DMS114 treated with DMSO at 0.1 percent for 48 hours (cell line): ENCODE results near the gene TLX2.

Experiments used
- DNase-seq: peaks from one replicate; lab custom pipeline; 2025; ENCODE audit not compliant: unreplicated experiment; lab: John Stamatoyannopoulos, UW

TLX2 gene

DNA sequence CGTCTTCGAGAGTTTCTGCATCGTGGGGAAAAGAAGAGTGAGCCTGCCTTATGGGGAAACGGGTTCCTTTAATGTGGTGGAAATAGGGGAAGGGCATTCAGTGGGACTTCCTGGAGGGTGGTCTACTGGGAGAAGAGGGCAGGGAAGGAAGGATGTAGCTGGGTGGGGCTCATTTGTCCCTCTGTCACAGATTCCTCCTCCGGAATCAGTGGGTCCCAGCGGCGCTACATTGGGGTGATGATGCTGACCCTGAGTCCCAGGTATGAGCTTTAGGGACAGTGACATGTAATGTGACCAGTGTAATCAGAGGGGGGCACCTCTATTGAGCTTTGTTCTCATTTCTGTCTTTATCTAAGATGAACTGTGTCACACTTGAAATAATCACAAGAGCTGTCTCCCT, 17.4 kb downstream of the TLX2 start:
- no peak for DNase-seq

DNA sequence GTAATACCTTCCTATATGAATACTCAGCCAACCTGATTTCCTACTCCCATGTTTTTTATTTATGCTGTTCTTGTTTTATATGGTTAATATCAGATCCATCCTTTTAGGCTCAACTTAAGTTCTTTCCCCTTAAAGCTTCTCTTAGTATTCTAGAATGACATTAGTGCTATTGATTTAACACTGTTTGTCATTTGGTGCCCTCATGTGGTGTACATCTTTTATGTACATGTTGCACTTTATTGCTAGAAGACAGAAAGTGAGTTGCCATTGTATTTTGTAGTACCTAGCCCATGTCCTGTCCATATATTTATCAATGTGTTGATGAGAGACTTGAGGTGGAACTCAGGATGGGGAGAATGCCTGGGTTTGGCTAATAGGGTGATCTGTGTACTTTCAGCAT, 18.0 kb downstream of the TLX2 start:
- DNase-seq, result peak; percentile 70

DNA sequence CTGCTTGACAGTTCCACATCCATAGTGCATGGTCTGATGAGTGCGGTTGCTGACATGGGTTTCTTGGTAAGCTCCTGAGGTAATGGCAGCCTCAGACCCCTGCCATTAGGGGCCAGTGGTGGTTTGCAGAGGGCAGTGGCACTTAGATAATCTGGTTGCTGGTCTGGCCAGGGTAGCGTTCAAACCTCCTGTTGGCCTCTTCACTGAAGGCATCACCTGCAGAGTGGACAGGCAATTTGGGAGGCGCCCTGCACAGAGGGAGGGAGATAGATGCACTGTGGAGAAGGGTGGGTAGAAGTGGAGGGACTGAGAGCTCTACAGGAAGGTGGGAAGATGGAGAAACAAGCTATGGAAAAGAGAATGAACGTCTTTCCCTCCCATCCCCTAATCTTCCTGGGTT, 19.2 kb downstream of the TLX2 start:
- no peak for DNase-seq

DNA sequence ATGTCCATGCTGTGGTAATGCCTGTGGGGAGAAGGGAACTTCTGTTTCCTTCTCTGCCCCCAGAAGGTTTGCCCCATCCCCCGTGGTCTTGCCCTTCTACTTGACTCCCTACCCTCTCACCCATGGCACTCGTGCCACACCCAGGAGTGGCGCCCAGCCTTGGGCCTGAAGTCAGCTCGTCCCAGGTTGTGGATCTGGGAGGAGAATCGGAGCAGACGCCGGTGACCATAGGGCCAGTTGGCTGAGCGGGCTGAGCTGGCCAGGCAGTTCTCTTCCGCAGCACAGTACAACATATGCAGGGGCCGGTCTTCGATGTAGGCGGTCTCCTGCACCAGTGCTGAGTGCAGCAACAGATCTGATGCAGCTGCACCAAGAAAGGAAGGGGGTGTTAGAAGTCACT, 20.2 kb downstream of the TLX2 start:
- no peak for DNase-seq

DNA sequence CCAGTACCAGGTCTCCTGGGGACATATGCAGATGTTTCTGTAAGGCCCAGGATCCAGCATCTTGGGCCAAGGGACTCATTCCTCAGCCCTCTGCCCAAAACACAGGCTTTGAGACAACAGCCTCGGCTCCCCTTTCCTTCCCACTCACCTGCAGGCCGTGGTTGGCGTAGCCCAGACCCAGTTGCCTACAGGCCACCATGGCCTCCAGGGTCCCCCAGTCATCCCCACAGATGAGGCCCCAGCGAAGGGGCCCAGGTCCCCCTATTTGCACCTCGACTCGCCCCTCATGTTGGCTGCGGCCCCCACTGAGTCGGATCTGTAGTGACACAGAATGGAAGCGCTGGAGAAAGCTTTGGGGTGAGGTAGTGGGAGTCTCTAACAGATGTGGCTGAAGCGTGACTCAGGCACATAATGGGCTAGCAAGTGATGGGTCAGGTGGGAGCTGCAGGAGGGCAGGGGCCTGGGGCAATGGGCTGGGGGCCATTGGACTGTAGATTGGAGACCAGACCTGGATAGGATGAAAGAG, 21.3 kb downstream of the TLX2 start:
- DNase-seq, result no peak

DNA sequence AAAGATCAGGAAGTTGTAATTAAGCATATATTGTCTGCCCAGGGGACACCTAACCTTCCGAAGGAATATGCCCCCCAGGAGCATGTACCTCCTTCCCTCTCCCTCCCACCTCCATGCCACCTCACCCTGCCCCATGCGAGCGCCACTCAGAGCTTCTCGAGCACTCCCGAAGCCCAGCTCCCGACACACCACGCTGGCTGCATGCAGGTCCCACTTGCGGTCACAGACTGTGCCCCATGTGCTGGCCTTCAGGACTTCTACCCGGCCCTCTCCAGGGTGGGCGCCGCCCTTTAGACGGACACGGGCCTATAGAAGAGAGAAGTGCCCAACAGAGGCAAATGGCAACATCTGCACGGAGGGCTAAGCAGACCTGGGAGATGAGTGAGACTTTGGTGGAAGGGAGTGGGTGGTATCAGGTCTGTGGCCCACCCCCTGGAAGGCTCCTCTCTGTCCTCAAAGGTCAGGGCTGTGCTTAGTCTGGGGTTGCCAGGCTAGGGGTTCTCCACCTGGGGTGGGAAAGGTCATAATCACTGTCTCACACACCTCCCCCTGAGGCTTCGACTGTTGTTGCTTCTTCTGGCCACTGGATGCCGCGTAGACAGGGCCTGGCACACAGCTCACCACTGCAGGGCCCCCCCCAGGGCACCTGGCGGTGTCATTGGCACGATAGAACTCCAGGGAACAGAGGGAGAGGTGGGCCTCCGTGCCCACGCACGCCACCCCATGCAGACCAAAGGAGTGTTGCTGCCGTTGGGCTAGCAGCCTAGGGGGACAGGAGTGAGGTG, 22.1 kb downstream of the TLX2 start:
- DNase-seq, result no peak

DNA sequence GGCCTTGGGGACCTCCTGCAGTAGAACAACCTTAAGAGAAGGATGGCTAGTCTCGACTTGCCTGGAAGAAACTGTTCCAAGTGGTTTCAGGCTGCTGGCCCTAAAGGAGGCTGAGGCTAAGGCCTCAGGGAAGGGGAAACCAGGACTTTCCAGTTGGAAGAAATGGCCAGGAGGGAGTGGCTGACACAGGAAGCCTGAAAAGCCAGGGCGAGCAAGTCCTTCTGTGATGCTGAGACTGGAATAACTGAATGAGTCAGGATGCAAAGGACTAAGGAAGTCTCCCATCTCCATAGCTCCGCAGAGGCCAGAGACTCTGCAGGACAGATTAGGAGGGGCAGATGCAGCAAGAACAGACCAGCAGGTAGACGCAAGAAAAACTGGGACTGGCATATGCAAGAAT, 22.9 kb downstream of the TLX2 start:
- DNase-seq, result no peak

DNA sequence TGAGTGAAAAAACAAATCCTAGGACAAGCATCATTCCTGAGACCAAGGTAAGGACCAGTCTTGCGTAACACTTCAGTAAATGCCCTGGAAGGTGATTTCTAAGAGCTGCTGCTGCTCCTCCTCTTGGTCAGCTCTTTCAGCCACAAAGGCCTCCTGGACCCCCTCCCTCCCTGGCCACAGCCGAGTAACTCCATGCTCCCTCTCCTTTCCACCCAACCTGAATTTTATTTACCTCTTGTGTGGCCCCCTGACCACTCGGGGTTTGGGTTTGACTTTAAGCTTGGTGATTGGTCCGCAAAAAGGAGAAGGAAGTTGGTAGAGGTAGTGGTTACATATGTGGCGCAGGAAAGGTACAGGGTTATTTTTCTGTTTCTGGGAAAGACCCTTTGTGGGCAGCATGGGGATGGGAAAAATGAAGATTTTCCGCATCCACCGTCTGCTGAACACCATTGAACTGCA, 24.7 kb downstream of the TLX2 start:
- no peak for DNase-seq

DNA sequence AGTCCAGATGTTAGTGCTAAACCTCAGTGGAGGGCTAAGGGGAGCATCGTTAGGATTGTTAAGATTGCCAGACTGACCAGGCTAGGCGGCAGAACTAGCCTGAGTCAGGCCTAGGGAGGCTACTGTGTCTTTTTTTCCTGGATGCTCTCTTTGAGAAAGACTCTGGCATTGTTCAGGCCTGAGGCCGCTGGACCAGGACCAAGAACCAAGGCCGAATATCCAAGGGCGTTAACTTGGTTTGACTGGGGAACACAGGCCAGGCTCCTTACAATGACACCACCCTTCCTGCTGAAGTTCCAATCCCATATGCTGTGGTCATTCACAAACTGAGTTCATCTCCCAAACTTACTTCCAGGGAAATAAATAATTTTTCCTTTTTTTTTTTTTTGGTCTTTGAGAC, 26.0 kb downstream of the TLX2 start:
- DNase-seq, result no peak

DNA sequence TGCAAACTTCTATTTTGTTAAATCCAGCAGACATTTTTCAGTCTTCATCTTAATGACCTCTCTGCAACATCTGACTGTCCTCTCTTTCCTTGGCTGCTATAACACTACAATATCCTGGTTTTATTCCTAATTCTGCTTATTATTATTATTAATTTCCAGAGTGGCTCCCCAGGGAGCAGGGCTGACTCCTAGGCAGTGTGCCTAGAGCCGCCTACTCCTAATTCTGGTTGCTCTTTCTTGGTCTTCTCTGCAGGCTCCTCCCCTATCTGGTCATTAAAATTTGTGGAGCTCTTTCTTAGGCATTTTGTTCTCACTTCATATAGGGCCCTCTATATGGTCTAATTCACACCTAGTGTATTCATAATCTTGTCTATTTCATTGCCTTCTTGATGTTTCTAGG, 28.7 kb downstream of the TLX2 start:
- no peak for DNase-seq

DNA sequence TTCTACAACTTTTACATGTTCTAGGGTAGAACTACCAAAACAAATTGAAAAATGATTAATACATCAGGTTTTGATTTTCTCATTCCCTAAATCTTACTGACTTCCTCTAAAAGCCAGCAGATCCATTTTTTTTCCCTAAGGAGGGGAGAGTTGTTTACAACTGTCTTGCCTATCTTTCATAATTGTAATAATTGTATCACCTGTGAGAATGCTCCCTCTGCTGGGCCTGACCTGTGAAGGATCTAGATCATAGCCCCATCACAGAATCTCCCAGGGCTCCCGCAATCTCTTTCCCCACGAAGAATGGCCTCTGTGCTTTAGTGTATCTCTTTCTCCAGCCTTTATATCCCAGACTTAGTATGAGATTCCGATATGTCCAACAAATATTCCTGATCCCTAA, 30.4 kb downstream of the TLX2 start:
- DNase-seq, result no peak

DNA sequence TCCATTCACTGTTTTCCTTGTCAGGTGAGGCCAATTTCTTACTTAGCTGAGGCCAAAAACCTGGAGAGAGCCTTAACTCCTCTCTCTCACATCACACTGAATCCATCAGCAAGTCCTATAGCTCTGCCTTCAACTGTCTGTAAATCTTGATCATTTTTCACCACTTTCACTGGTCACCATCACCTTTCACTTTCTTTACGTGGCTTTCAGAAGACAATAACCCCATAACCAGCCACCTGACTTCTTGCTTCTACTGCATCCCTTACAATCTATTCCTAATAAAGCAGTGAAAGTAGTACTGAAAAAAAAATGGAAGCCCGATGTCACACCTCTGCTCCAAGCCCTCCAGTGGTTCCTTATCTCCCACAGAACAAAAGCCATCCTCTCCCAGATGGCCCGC, 31.8 kb downstream of the TLX2 start:
- DNase-seq, result no peak

DNA sequence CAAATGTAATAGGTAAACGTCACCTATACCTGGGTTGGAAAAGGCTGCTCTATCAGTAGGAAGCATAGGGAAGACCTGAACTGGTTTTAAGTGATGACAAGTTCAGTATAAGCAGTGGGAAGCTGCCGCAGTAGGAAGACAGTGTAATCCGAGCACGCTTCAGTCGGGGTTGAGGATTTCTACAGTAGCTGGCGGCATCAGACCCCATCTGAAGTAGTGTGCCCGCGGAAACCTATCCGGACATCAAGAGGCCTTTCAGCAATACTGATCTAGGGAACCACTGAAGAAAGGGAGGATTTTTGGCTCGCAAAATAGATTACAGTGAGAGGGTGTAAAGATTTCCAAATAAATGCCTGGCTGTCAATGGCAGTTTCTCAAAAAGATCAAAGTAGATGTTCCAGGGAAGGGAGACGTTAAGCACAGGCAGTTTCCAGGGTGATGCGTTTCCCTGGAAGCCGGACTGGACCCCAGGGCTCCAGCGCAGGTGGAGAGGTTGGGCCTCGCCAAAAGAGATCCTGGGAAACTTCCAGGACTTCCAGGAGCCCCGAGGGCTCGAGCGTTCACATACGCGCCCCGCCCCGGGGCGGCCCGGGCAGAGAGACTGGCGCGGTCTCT, 34.1 kb downstream of the TLX2 start:
- no peak for DNase-seq

DNA sequence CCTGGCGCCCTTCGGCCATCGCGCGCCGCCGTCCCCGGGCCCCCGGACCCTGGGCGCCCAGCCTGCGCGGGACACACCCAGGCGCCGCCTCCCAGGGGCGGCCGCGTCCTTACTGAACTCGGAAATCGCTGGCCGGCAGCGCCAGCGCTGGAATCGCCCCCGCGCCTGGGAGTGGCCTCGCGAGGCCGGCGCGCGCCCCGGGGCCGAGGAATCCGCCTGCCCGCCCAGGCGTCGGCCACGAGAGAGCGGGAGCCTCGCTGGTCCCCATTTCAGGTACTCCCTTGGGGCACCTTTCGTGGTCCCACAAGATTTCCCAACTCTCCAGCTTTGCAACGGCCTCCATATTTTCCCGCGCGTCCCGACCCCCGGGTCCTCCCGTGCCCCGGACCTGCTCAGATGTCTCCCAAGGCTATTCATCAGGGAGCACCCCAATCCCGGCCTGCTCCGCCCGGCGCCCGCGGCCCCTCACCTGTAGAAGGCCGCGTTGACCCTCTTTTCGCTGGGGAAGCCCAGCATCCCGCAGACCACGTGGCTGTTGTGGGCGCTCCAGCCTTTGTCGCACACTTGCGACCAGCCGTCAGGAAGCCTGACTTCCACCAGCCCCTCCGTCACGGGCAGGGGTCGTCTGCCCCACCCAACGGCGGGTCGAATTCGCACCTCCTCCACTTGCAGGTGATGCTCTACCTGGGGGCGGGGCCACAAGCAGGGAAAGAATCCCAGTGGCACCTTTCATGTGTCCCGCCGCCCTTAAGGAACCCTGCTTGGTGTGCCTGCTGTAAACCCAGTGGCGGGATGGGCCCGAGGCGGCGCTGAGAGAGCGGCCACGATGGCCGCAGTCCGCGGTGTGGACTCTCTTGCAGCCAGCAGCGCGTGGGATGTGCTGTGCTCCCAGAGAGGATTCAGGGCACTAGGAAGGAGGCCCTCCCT, 34.9 kb downstream of the TLX2 start:
- DNase-seq, result peak; percentile 48

DNA sequence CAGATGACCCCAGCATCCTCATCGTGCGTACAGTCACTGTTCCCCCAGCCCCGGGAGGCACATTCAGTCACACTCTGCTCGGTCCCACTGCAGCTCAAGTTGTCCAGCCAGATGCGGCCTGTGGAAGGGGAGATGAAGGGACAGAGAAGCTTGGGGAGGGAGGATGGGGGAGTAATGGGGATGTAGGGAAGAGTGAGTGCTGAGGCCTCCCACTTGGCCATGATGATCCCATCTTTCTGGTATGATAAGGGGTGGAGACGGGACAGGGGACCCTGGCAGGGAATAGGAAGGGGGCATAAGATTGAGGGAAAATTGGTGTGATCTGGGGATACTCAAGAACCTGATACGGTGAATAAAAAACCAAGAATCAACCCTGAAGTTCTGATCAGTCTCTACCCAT, 36.0 kb downstream of the TLX2 start:
- DNase-seq, result no peak

DNA sequence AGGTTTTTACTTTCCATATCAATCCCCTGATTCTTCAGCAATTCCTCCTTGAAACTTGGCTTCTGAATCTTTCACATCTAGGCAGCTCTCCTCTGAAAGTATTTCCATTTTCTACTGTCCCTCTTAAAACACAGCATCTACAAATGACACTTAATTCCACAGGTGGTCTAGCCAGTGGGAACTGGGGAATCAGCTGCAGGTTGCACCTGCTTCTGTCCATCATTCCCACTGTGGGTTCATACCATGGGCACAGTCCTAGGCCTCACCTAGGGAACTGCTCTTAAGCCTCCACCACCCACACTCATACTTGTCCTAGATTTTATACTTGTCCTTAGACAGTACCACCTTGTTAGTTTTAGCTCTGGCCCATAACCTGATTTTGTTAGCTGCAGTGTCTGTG, 37.3 kb downstream of the TLX2 start:
- DNase-seq, result no peak

DNA sequence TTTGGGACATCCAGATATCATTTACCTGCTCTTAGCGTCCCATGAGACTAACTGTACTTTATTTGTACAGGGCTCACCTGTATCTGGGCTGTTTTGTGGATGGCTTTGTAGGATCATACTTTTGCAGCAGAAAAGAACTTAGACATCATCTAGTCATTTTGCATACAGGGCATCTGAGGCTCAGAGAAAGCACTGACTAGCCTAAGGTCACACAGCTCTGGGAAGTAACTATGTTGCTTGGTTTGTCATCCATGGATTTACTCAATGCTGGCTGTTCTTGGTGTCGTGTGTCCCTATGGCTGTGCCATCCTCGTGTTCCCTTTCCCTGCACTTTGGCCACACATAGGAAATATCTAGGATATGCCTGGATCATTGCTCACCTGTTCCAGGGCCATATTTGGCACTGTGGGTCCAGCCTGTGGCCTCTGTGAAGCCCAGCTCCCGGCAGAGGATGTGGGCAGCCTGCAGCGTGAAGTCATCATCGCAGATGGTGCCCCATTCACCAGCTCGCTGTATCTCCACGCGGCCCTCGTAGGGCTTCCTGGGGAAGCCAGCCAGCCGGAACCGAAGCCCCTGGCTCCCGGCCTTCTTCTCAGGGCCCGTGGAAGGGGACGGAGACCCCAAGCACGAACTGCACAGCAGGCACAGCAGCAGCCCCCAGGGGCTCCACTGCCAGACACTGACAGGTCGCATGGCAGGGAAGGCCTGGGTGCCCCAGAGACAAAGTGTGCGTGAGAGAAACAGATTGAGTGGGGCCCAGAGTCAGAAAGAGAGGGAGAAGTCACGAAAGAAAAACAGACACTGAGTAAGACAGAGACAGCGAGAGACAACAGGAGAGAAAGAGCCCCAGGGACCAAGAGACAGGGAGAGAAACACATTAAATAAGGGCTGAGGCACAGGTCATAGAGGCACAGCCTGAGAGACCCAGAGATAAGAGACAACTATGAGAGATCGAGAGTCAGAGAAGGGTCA, 38.0 kb downstream of the TLX2 start:
- DNase-seq, result no peak

DNA sequence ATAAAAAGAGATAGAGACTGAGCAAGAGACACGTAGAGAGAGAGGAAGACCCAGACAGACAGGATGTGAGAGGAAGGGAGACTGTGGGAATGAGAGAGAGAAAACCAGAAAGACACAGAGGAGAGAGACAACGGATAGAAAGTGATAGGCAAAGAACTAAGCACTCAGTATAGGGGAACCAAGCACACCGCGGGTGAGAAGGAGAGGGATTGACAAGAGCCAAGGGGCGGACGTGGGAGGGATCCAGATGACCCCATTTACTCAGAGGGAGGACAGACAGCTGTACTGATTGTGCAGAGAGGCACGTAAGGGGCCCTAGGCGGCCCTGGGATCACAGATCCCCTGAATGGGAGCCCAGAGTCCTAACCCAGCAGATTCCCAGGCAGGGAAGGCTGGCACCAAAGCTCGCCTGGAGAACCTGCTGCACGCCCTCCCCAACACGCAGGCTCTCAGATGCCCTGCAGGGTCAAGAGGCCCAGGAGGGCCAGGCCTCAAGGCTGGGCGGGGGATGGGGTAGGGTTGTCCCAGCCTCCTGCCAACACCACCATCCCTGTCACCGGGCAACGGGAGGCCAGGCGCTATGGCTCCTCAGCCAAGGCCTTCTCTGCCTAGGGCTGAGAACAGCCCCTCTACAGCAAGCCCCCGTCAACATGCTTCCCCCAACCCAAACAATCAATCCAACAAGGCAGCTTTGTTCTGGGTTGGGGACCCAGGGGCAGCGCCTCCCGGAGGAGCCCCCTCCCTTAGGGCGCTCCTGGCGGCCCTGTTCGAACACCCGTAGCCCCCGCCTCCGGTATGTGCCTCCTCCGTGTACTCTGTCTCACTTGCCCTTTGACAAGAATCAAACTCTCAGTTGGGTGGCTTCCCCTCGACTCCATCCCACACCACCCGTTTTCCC, 38.9 kb downstream of the TLX2 start:
- no peak for DNase-seq
